ENCODE results near the gene GCNT3. TPM values are rescaled to one million over a fixed set of nuclear protein-coding genes. Genes with fewer than 3 reads are reported as not detected.

GCNT3 gene
- total and polyA plus RNA-seq, 2 donors (not counting 3 experiments of a cell fraction or from before 2014, with no cell fraction given), result not detected

- H3K4me3 ChIP-seq (replicated peaks in 1 of 3; ENCODE audit: insufficient read depth in 1 of 3, low read depth in 1 of 3, low read length in 3 of 3), result no peak overlapping the region
- dilution Hi-C loops (cut with MboI; ENCODE audit: extremely low pct_ligation_motif_present, low sequenced_read_pairs) (no loop called here), intact Hi-C loops (cut with micrococcal nuclease) (no loop called here)
- H3K4me1 ChIP-seq (ENCODE audit: control insufficient read depth, extremely low read depth, insufficient read depth, low read length), result no peaks in the 10 kb centered on the region
- TF ChIP-seq FOS (IDR thresholded peaks at IDR 0.05; ENCODE audit: borderline replicate concordance, insufficient read depth, low read length), result no peak
- TF ChIP-seq EZH2 (IDR thresholded peaks at IDR 0.05; ENCODE audit: borderline replicate concordance, low read depth, low read length, severe bottlenecking), result no peak
- TF ChIP-seq GATA2 (IDR thresholded peaks at IDR 0.05; ENCODE audit: insufficient read depth, insufficient read length, low read depth, low read length), result no peak
- TF ChIP-seq JUN (IDR thresholded peaks at IDR 0.05; ENCODE audit: borderline replicate concordance, insufficient read depth, insufficient read length, low read depth), result no peak
- TF ChIP-seq MAX (IDR thresholded peaks at IDR 0.05; ENCODE audit: insufficient read depth, insufficient read length), result no peak
- no peak for TF ChIP-seq MYC (IDR thresholded peaks at IDR 0.05; ENCODE audit: low read depth, low read length)
- TF ChIP-seq POLR2A (IDR thresholded peaks at IDR 0.05; ENCODE audit: low read depth, low read length), result no peak
- no peak for TF ChIP-seq POLR2AphosphoS5 (IDR thresholded peaks at IDR 0.05; ENCODE audit: insufficient read depth, low read depth, low read length)
- no peak for TF ChIP-seq CTCF (IDR thresholded peaks at IDR 0.05; ENCODE audit: extremely low read depth in 1 of 2, insufficient read depth in 1 of 2, low read depth in 1 of 2, low read length in 2 of 2)
- no peaks in the 10 kb centered on the region for H3K27me3 ChIP-seq (ENCODE audit: control insufficient read depth in 2 of 2, insufficient read depth in 2 of 2, low read length in 2 of 2)
- POLR2A ChIA-PET, result no interaction called here
- no peak overlapping the region for H3K27ac ChIP-seq (ENCODE audit: insufficient read depth, low read depth, low read length)
- H3K4me2 ChIP-seq (ENCODE audit: insufficient read depth, low read length), result no peak overlapping the region
- no peak for DNase-seq (ENCODE audit: low read depth, low spot score)
- H3K36me3 ChIP-seq (ENCODE audit: control insufficient read depth in 2 of 2, extremely low read depth in 1 of 2, insufficient read depth in 2 of 2, low read length in 2 of 2), result peaks cover 12 to 43% of the 10 kb centered on the region in 2 experiments
- no TSS peak for BruUV-seq (replicated peaks)
- FAIRE-seq, result no peak
- H3K9ac ChIP-seq (replicated peaks; ENCODE audit: extremely low read depth, insufficient read depth, low read length), result no peak overlapping the region
- H4K20me1 ChIP-seq (replicated peaks; ENCODE audit: control insufficient read depth, extremely low read depth, insufficient read depth, low read length), result peaks cover 4% of the 10 kb centered on the region
- CTCF ChIA-PET, result interaction anchor here (1.2 kb wide), 1 partner anchor 11 kb away, joined by 4 read pairs; the partner anchor contains the start of gene GTF2A2
- H3K9me1 ChIP-seq (replicated peaks; ENCODE audit: control insufficient read depth, extremely low read depth, insufficient read depth, low read length), result no peaks in the 10 kb centered on the region
- peaks cover 10% of the 10 kb centered on the region for H3K79me2 ChIP-seq (ENCODE audit: control insufficient read depth, insufficient read depth, low read length)
- no peaks in the 10 kb centered on the region for H3K9me3 ChIP-seq (replicated peaks; ENCODE audit: control insufficient read depth, insufficient read depth, low read length)
- H2AFZ ChIP-seq (ENCODE audit: low read depth, low read length), result no peak overlapping the region
These were observed 57.0 kb downstream of the GCNT3 start for GRCh38 chr15:59668556-59668955.

Small RNA genes lying within 50 kb of the gene (small RNA-seq; reads per million reads assigned to genes)
- gene RNA5SP396 (ENCODE audit: insufficient read depth, insufficient read length, low read depth, low replicate concordance), result not detected

Other genes with a start within 250 kb of the GCNT3 start
- gene MYO1E, start 238.9 kb upstream of the GCNT3 start, total RNA-seq, result 218 and 231 TPM in 2 replicates
- gene MYO1E, start 238.9 kb upstream of the GCNT3 start, polyA plus RNA-seq, result 31.6 and 33.4 TPM in 2 replicates
- gene FAM81A, start 173.6 kb upstream of the GCNT3 start, total RNA-seq, result 0.32 and 1.2 TPM in 2 replicates
- 0.28 TPM in 1 of 2 replicates, not detected in the other for gene FAM81A, start 173.6 kb upstream of the GCNT3 start, polyA plus RNA-seq
- gene GTF2A2, start 45.7 kb downstream of the GCNT3 start, total RNA-seq, result 128 and 139 TPM in 2 replicates
- 38.6 and 67.9 TPM in 2 replicates for gene GTF2A2, start 45.7 kb downstream of the GCNT3 start, polyA plus RNA-seq
- 90.1 and 99.2 TPM in 2 replicates for gene BNIP2, start 77.5 kb downstream of the GCNT3 start, total RNA-seq
- 29.2 and 39.1 TPM in 2 replicates for gene BNIP2, start 77.5 kb downstream of the GCNT3 start, polyA plus RNA-seq

Measured in endothelial cell of umbilical vein (primary cell).